HG03066 (cell line): ENCODE results near the gene NF1.
"Not testable (repeated sequence)": the region's sequence is repeated elsewhere in the genome, so short reads cannot be mapped to it uniquely, and the experiment has no call there.

ENCODE experiments used
- ATAC-seq: cut with Tn5 transposase; IDR thresholded peaks from one replicate; pipeline ENCODE4 v1.9.1; 2021; ENCODE audit warnings: low read depth; ENCODE audit not compliant: unreplicated experiment

NF1 gene

DNA sequence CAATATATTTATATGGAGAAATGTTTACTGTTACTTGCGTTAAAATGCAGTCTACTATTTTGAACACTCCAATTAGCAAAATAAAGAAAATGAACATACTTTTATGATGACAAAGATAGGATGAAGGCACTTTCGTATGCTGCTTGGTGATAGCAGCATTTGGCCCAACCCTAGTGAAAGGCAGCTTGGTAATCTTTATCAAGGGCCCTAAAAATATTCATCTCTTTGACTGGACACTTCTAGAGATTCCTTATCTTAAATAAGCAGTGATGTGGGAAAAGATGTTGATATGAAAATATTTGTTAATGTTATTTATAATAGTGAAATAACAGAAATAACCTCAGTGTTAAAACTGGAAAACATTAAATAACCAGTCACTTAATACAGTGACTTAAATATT, 79.4 kb downstream of the NF1 start:
- ATAC-seq = no peak

DNA sequence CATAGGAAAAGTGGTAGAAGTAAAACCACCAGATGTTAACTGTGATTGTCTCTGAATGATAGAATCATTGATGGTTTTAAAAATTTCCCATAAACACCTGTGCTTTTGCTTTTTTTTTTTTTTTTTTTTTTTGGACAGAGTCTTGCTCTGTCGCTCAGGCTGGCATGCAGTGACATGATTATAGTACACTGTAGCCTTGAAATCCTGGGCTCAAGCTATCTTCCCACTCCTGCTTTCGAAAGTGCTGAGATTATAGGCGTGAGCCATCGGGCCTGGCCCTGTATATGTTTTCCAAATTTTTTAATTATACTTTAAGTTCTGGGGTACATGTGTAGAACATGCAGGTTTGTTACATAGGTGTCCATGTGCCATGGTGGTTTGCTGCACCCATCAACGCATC, 80.5 kb downstream of the NF1 start:
- no peak for ATAC-seq

GRCh38 chr17:31176143-31176542, 81.4 kb downstream of the NF1 start:
- not testable (repeated sequence) for ATAC-seq

DNA sequence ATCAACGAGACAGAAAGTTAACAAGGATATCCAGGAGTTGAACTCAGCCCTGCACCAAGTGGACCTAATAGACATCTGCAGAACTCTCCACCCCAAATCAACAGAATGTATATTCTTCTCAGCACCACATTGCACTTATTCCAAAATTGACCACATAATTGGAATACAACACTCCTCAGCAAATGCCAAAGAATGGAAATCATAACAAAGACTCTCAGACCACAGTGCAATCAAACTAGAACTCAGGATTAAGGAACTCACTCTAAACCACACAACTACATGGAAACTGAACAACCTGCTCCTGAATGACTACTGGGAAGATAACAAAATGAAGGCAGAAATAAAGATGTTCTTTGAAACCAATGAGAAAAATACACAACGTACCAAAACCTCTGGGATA, 84.2 kb downstream of the NF1 start:
- not testable (repeated sequence) for ATAC-seq

- no peak for ATAC-seq
These were observed 100.5 kb downstream of the NF1 start for GRCh38 chr17:31195305-31195704.

DNA sequence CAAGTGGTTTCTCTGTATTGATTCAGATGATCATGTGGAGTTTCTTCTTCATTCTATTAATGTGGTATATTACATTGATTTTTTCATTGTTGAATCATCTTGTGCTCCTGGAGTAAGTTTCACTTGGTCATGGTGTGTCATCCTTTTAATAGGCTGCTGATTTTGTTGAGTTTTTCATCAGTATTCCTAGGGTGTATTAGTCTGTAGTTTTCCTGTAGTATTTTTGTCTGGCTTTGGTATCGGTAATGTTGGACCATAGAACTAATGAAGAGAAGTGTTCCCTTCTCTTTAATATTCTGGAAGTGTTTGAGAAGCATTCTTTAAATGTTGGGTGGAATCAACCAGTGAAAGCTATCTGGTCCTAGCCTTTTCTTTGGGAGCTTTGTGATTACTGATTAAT, 103.2 kb downstream of the NF1 start:
- ATAC-seq = no peak

GRCh38 chr17:31198666-31199065, 103.9 kb downstream of the NF1 start:
- not testable (repeated sequence) for ATAC-seq

- no peak for ATAC-seq
These were observed 105.5 kb downstream of the NF1 start for GRCh38 chr17:31200287-31200686.

DNA sequence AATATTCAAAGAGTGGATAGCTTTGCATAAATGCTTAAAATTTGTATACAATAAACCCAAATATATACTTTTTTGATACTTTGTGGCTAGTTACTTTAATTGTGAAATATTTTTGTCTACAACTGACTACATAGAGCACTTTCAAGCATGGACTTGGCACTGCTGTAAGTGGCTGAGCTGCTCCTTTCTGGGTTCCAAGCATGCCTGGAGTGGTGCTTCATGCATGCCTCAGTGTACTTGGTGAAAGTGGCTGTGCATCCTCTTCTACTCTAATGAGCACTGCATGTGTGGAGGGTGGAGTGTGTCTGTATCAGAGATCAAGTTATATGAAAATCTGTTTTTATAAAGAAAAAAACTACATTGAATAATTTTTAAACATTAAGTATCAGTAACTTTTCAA, 108.2 kb downstream of the NF1 start:
- ATAC-seq = no peak

- no peak for ATAC-seq
These were observed 116.7 kb downstream of the NF1 start for GRCh38 chr17:31211352-31212012.

DNA sequence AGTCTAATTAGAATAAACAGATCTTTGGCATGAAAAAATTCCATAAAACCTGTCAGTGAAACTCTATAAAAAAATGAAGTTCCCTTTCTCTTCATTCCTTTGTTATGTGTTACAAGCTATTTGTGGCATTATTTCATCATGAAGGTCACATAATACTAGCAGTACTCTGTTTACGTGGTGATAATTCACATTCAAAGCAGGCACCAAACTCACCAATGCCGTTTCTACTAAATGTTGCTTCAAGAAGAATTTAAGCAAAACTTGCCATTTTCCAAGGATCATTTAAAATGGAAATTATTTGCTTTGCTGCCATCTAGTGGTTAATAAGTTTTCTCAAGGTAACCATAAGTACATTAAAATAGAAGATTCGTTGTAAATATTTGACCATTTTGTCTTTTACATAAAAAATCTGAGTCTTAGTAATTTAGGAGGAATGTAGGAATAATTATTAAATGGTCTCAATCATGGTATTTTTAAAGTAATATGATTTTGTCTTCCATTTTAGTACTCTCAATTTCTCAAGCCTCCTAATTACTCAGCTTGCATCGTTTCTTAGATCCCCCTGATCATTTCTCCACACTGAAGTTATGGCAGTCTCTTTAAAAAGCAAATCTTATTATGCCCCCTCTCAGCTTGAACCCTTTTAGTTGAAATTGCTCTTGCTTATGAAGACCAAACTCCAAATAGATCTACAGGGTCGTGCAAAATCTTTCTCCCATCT, 121.4 kb downstream of the NF1 start:
- ATAC-seq = no peak

DNA sequence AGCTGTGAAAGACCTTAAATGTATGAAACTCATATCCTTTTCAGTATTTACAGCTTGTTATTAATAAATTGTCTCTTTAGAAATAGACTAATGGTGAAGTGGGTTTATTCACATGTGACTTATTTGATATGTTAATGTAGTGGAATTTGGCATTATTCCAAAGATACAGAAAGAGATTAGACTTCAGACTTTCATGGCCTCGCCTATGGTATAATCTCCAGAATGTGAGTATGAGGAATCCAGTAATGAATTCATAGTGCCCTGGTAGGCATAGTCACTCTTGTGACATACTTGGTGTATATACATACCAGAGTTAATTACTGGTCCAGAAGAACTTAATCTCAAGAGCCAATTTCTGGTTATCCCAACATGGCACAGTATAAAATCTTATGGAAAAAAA, 129.6 kb downstream of the NF1 start:
- no peak for ATAC-seq

- ATAC-seq = no peak
These were observed 131.1 kb downstream of the NF1 start for GRCh38 chr17:31225831-31226230.

DNA sequence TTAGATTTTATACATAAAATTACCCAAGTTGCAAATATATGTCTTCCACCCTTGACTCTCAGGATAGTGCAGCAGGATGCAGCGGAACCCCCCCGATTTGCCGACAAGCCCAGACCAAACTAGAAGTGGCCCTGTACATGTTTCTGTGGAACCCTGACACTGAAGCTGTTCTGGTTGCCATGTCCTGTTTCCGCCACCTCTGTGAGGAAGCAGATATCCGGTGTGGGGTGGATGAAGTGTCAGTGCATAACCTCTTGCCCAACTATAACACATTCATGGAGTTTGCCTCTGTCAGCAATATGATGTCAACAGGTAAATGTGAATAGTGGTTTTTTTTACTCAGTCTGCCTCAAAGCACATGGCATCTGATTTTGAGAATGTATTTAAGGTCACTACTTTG, 131.6 kb downstream of the NF1 start:
- no peak for ATAC-seq

- ATAC-seq = no peak
These were observed 132.2 kb downstream of the NF1 start for GRCh38 chr17:31226950-31227349.

DNA sequence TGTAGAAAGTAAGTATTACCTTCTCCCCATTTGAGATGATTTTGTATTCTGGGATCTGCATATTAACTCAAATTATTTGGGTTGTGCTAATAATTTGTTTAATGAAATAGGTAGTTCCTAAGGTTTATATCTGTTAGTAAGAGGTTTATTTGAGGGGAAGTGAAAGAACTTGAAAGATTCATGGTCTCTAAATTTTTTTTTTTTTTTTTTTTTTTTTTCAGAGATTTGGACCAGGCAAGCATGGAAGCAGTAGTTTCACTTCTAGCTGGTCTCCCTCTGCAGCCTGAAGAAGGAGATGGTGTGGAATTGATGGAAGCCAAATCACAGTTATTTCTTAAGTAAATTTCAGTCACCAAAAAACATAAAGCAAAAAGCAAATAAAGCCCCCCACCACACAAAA, 137.1 kb downstream of the NF1 start:
- no peak for ATAC-seq

- ATAC-seq = no peak
These were observed 140.3 kb downstream of the NF1 start for GRCh38 chr17:31235110-31235509.

- no peak for ATAC-seq
These were observed 141.4 kb downstream of the NF1 start for GRCh38 chr17:31236137-31236536.

- ATAC-seq = no peak
These were observed 141.9 kb downstream of the NF1 start for GRCh38 chr17:31236712-31237111.

GRCh38 chr17:31241116-31241515, 146.3 kb downstream of the NF1 start:
- ATAC-seq = no peak

GRCh38 chr17:31248986-31249834, 154.4 kb downstream of the NF1 start:
- no peak for ATAC-seq

- no peak for ATAC-seq
These were observed 155.0 kb downstream of the NF1 start for GRCh38 chr17:31249835-31250141.
